ENCODE measurements around the gene PHRF1. TPM values are rescaled to one million over a fixed set of nuclear protein-coding genes. Genes with fewer than 3 reads are reported as not detected.

Gene PHRF1
- total and polyA plus RNA-seq, 2 donors (not counting 3 experiments of a cell fraction or from before 2014, with no cell fraction given), result 14.2 to 39.4 TPM

- no peaks in the 10 kb centered on the region for H4K20me1 ChIP-seq (replicated peaks; ENCODE audit: control insufficient read depth, extremely low read depth, insufficient read depth, low read length)
- BruUV-seq (replicated peaks), result no TSS peak
- H3K4me2 ChIP-seq (ENCODE audit: insufficient read depth, low read length), result no peak overlapping the region
- FAIRE-seq (no peak), DNase-seq (ENCODE audit: low read depth, low spot score) (no peak)
- H3K4me3 ChIP-seq (replicated peaks in 1 of 3; ENCODE audit: insufficient read depth in 1 of 3, low read depth in 1 of 3, low read length in 3 of 3), result no peak overlapping the region
- H3K27ac ChIP-seq (ENCODE audit: insufficient read depth, low read depth, low read length), result no peak overlapping the region
- H3K9me1 ChIP-seq (replicated peaks; ENCODE audit: control insufficient read depth, extremely low read depth, insufficient read depth, low read length), result no peaks in the 10 kb centered on the region
- TF ChIP-seq POLR2AphosphoS5 (IDR thresholded peaks at IDR 0.05; ENCODE audit: insufficient read depth, low read depth, low read length) (no peak), MYC (IDR thresholded peaks at IDR 0.05; ENCODE audit: low read depth, low read length) (no peak), MAX (IDR thresholded peaks at IDR 0.05; ENCODE audit: insufficient read depth, insufficient read length) (no peak), FOS (IDR thresholded peaks at IDR 0.05; ENCODE audit: borderline replicate concordance, insufficient read depth, low read length) (no peak), POLR2A (IDR thresholded peaks at IDR 0.05; ENCODE audit: low read depth, low read length) (no peak), JUN (IDR thresholded peaks at IDR 0.05; ENCODE audit: borderline replicate concordance, insufficient read depth, insufficient read length, low read depth) (no peak), EZH2 (IDR thresholded peaks at IDR 0.05; ENCODE audit: borderline replicate concordance, low read depth, low read length, severe bottlenecking) (no peak), GATA2 (IDR thresholded peaks at IDR 0.05; ENCODE audit: insufficient read depth, insufficient read length, low read depth, low read length) (no peak), CTCF (IDR thresholded peaks at IDR 0.05; ENCODE audit: extremely low read depth in 1 of 2, insufficient read depth in 1 of 2, low read depth in 1 of 2, low read length in 2 of 2) (no peak)
- dilution Hi-C loops (cut with MboI; ENCODE audit: extremely low pct_ligation_motif_present, low sequenced_read_pairs) (no loop called here), intact Hi-C loops (cut with micrococcal nuclease) (no loop called here)
- no peaks in the 10 kb centered on the region for H3K79me2 ChIP-seq (ENCODE audit: control insufficient read depth, insufficient read depth, low read length)
- ChIA-PET POLR2A (no interaction called here), CTCF (no interaction called here)
- peaks cover 3% of the 10 kb centered on the region for H3K4me1 ChIP-seq (ENCODE audit: control insufficient read depth, extremely low read depth, insufficient read depth, low read length)
- no peak overlapping the region for H3K9ac ChIP-seq (replicated peaks; ENCODE audit: extremely low read depth, insufficient read depth, low read length)
- no peaks in the 10 kb centered on the region for H3K36me3 ChIP-seq (ENCODE audit: control insufficient read depth in 2 of 2, extremely low read depth in 1 of 2, insufficient read depth in 2 of 2, low read length in 2 of 2)
- H3K27me3 ChIP-seq (ENCODE audit: control insufficient read depth in 2 of 2, insufficient read depth in 2 of 2, low read length in 2 of 2), result no peaks in the 10 kb centered on the region
- no peaks in the 10 kb centered on the region for H3K9me3 ChIP-seq (replicated peaks; ENCODE audit: control insufficient read depth, insufficient read depth, low read length)
- H2AFZ ChIP-seq (ENCODE audit: low read depth, low read length), result no peak overlapping the region
These were observed 35.5 kb upstream of the PHRF1 start for GRCh38 chr11:540583-541432.
